ENCODE measurements around the gene EN1. TPM values are rescaled to one million over a fixed set of nuclear protein-coding genes. Genes with fewer than 3 reads are reported as not detected.

The EN1 gene
- total and polyA plus RNA-seq, 7 donors: not detected

DNA sequence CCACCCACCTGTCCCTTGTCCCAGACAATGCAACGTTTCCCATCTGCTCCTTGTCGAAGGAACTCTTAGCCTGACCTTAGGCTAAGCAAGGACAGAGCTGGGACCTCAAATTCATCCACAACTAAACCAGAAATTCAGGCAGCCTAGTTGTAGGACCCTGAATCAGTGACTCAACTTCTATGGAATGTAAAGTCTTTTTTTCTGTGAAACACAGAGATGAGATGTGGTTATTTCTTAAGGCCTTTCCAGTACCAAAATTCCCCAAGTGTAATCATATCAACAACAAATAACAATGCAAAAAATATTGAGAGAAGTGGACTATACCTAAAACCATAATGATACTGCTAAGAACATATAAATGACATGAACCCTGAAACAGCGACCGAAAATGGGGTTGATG, 46.7 kb downstream of the EN1 start:
- no peaks in the 10 kb centered on the region for H3K36me3 ChIP-seq
- H3K4me1 ChIP-seq: no peaks in the 10 kb centered on the region
- no peak overlapping the region for H3K4me3 ChIP-seq
- no peak for TF ChIP-seq POLR2AphosphoS5 (IDR thresholded peaks at IDR 0.05)
- no peak for TF ChIP-seq POLR2A (IDR thresholded peaks at IDR 0.05)
- TF ChIP-seq, protein P1, sequence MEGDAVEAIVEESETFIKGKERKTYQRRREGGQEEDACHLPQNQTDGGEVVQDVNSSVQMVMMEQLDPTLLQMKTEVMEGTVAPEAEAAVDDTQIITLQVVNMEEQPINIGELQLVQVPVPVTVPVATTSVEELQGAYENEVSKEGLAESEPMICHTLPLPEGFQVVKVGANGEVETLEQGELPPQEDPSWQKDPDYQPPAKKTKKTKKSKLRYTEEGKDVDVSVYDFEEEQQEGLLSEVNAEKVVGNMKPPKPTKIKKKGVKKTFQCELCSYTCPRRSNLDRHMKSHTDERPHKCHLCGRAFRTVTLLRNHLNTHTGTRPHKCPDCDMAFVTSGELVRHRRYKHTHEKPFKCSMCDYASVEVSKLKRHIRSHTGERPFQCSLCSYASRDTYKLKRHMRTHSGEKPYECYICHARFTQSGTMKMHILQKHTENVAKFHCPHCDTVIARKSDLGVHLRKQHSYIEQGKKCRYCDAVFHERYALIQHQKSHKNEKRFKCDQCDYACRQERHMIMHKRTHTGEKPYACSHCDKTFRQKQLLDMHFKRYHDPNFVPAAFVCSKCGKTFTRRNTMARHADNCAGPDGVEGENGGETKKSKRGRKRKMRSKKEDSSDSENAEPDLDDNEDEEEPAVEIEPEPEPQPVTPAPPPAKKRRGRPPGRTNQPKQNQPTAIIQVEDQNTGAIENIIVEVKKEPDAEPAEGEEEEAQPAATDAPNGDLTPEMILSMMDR (IDR thresholded peaks at IDR 0.05): no peak
- TF ChIP-seq EP300 (IDR thresholded peaks at IDR 0.05): no peak
- WGBS, 2 donors: 79 to 86% methylated on average over 4 of the region's 4 CpGs
- intact Hi-C loops (cut with DNase I): no loop called here
- no peak overlapping the region for H3K27ac ChIP-seq
- H3K27me3 ChIP-seq: peaks cover 0 to 9% (median 0%) of the 10 kb centered on the region in 3 donors
- H3K9me3 ChIP-seq: no peaks in the 10 kb centered on the region
- no peak for DNase-seq

DNA sequence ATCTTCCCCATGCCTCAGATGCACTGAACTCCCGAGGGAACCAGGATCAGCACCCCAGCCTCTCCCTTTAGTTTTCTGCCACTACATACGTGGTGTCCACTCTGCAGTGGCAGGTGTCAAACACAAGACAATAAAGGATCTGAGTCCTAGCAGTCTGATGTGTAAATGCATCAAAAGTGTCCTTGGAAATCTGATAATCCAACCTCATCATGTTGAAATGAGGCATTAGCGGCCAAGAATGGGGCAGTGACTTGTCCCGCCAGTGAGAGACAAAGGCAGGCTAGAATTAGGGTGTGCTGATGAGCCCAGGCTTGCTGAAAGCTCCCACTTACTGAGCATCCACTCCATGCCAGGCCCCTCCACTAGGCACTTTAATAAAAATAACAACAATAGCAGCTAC, 52.9 kb downstream of the EN1 start:
- Histone ChIP-seq H3K27me3 (peaks cover 0 to 5% (median 0%) of the 10 kb centered on the region in 3 donors), H3K9me3 (no peaks in the 10 kb centered on the region), H3K27ac (no peak overlapping the region), H3K4me1 (no peaks in the 10 kb centered on the region), H3K36me3 (no peaks in the 10 kb centered on the region), H3K4me3 (no peak overlapping the region)
- intact Hi-C loops (cut with DNase I): no loop called here
- no peak for TF ChIP-seq EP300 (IDR thresholded peaks at IDR 0.05)
- DNase-seq: no peak
- 77 to 82% methylated on average over 4 of the region's 4 CpGs for WGBS, 2 donors

Other genes starting within 250 kb of the EN1 start
- gene MARCO, start 94.5 kb upstream of the EN1 start, total RNA-seq: 10 to 100 TPM in 3 of 4 donors, 1 to 10 TPM in 1; 3.3 to 18.7 (median 16.2) TPM
- 1 to 10 TPM in 2 of 3 donors, not detected in 1; 4.4 to 5.4 TPM for gene MARCO, start 94.5 kb upstream of the EN1 start, polyA plus RNA-seq